OCI-LY7 (cell line): ENCODE data around the gene IGSF8. TPM values are rescaled to one million over a fixed set of nuclear protein-coding genes. Genes with fewer than 3 reads are reported as not detected.

Experiments
- BruUV-seq: library from RNA; stranded (reverse); fragments of 400-500 nt; replicated peaks from 2 replicates; lab custom pipeline; 2021; lab: Mats Ljungman, UMichigan
- CTCF ChIA-PET: fragments of 300-600 bp; sonication (Branson Sonifier 250); formaldehyde crosslinking; loops from one replicate; lab custom pipeline; 2022; ENCODE audit warnings: antibody characterized with exemption; ENCODE audit not compliant: unreplicated experiment; lab: Charles Lee
- POLR2A ChIA-PET: fragments of 300-600 bp; sonication (Branson Sonifier 250); formaldehyde crosslinking; loops from one replicate; lab custom pipeline; 2022; ENCODE audit warnings: antibody characterized with exemption; lab: Charles Lee
- DNase-seq: peaks from one replicate; pipeline ENCODE4 v3.0.0-alpha.2; 2015; ENCODE audit warnings: low spot score
- H2AFZ ChIP-seq: fragments of 200-600 bp; sonication (generic), shearing (Covaris generic); 2 replicates; pipeline ENCODE4 v1.6.1; 2014; ENCODE audit warnings: mild to moderate bottlenecking, antibody characterized with exemption, low read length, moderate library complexity
- H3K27ac ChIP-seq: fragments of 200-600 bp; sonication (generic); 2 replicates; pipeline ENCODE4 v1.5.1; 2014; ENCODE audit warnings: mixed run types, low read depth, mild to moderate bottlenecking, moderate library complexity, low read length, inconsistent platforms; ENCODE audit not compliant: poor library complexity, severe bottlenecking
- H3K36me3 ChIP-seq: fragments of 200-600 bp; sonication (generic); 2 replicates; pipeline ENCODE4 v1.6.1; 2014; ENCODE audit warnings: mild to moderate bottlenecking, antibody characterized with exemption, low read length, moderate library complexity, mixed read lengths; ENCODE audit not compliant: insufficient read depth
- H3K4me1 ChIP-seq: fragments of 200-600 bp; sonication (generic); 2 replicates; pipeline ENCODE4 v1.5.1; 2014; ENCODE audit warnings: mild to moderate bottlenecking, low read length; ENCODE audit not compliant: insufficient read depth, poor library complexity, severe bottlenecking
- H3K4me2 ChIP-seq: fragments of 200-600 bp; sonication (generic); 2 replicates; pipeline ENCODE4 v1.6.1; 2014; ENCODE audit warnings: mild to moderate bottlenecking, low read length
- H3K4me3 ChIP-seq: fragments of 200-600 bp; sonication (generic); 2 replicates; pipeline ENCODE4 v1.5.1; 2014; ENCODE audit warnings: mild to moderate bottlenecking, low read depth, low read length; ENCODE audit not compliant: poor library complexity, severe bottlenecking
- H3K79me2 ChIP-seq: fragments of 200-600 bp; sonication (generic); 2 replicates; pipeline ENCODE4 v1.6.1; 2016; ENCODE audit warnings: low read depth, mild to moderate bottlenecking, low read length, moderate library complexity, mixed read lengths; ENCODE audit not compliant: insufficient read depth
- H3K9me2 ChIP-seq: fragments of 200-600 bp; sonication (generic); 2 replicates; pipeline ENCODE4 v1.6.1; 2016; ENCODE audit warnings: mild to moderate bottlenecking, low read length, mixed read lengths; ENCODE audit not compliant: insufficient read depth
- H3K9me3 ChIP-seq: fragments of 200-600 bp; sonication (generic); 2 replicates; pipeline ENCODE4 v1.6.1; 2014; ENCODE audit warnings: mild to moderate bottlenecking, mixed run types, low read length, mixed read lengths
- H4K20me1 ChIP-seq: fragments of 200-600 bp; sonication (generic); 2 replicates; pipeline ENCODE4 v1.6.1; 2014; ENCODE audit warnings: mild to moderate bottlenecking, antibody characterized with exemption, low read length, moderate library complexity, mixed read lengths; ENCODE audit not compliant: insufficient read depth
- EZH2phosphoT487 ChIP-seq: fragments of 200-600 bp; sonication (generic); IDR thresholded peaks from 2 replicates; pipeline ENCODE4 v1.6.1; 2018; ENCODE audit warnings: low read depth, borderline replicate concordance, mild to moderate bottlenecking, mixed run types, antibody characterized with exemption, low read length, moderate library complexity, mixed read lengths
- intact Hi-C: fragments of 100-400 bp; cut with micrococcal nuclease; formaldehyde crosslinking; loops from one replicate; pipeline ENCODE4 v1.10.0; 2022; ENCODE audit not compliant: unreplicated experiment
- total RNA-seq, 2 experiments: library from RNA; depleted of rRNA in 1 of 2; stranded (reverse); fragments of >200 nt in 1 of 2; shearing (Covaris generic) in 1 of 2; gene quantifications; 2 replicates each; pipeline ENCODE4 v1.2.3, GENCODE V29; 2014 to 2022
- TF ChIP-seq, protein P1 (sequence below): fragments of 200-600 bp; sonication (generic); conservative IDR thresholded peaks from 2 replicates; pipeline ENCODE4 v1.5.1; 2014; ENCODE audit warnings: mild to moderate bottlenecking, antibody characterized with exemption, low read length, moderate library complexity, mixed read lengths

Gene IGSF8
- total RNA-seq, 2 experiments from 2014 or later: 18.7 to 28.7 TPM

- ChIA-PET POLR2A (interaction anchor here (0.7 to 1.3 kb wide), 3 partner anchors 15 to 1329 kb away, joined by 3 to 5 read pairs (median 3); no protein-coding TSS in a partner anchor), CTCF (interaction anchor here (0.9 to 1.7 kb wide), 3 partner anchors 14 to 265 kb away, joined by 3 to 6 read pairs (median 5); no protein-coding TSS in a partner anchor)
- Histone ChIP-seq H3K79me2 (no peaks in the 10 kb centered on the region), H3K4me3 (no peak within 1 kb of the TSS), H3K9me3 (no peaks in the 10 kb centered on the region), H4K20me1 (no peaks in the 10 kb centered on the region), H3K4me1 (no peaks in the 10 kb centered on the region), H3K36me3 (peaks cover 14% of the 10 kb centered on the region), H3K4me2 (no peak within 1 kb of the TSS), H2AFZ (no peak within 1 kb of the TSS), H3K27ac (no peak within 1 kb of the TSS), H3K9me2 (no peaks in the 10 kb centered on the region)
- TF ChIP-seq EZH2phosphoT487: no peak
- TF ChIP-seq, protein P1, sequence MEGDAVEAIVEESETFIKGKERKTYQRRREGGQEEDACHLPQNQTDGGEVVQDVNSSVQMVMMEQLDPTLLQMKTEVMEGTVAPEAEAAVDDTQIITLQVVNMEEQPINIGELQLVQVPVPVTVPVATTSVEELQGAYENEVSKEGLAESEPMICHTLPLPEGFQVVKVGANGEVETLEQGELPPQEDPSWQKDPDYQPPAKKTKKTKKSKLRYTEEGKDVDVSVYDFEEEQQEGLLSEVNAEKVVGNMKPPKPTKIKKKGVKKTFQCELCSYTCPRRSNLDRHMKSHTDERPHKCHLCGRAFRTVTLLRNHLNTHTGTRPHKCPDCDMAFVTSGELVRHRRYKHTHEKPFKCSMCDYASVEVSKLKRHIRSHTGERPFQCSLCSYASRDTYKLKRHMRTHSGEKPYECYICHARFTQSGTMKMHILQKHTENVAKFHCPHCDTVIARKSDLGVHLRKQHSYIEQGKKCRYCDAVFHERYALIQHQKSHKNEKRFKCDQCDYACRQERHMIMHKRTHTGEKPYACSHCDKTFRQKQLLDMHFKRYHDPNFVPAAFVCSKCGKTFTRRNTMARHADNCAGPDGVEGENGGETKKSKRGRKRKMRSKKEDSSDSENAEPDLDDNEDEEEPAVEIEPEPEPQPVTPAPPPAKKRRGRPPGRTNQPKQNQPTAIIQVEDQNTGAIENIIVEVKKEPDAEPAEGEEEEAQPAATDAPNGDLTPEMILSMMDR: no peak
- BruUV-seq: no TSS peak
- no peak for DNase-seq
- intact Hi-C loops: no loop called here
These were observed 17.0 kb downstream of the IGSF8 start, which contains the start of gene KCNJ9 for GRCh38 chr1:160081261-160081936. KCNJ9 (plus strand) TSS chr1:160081538; CDS start chr1:160084031, 2,493 bp downstream.

DNA sequence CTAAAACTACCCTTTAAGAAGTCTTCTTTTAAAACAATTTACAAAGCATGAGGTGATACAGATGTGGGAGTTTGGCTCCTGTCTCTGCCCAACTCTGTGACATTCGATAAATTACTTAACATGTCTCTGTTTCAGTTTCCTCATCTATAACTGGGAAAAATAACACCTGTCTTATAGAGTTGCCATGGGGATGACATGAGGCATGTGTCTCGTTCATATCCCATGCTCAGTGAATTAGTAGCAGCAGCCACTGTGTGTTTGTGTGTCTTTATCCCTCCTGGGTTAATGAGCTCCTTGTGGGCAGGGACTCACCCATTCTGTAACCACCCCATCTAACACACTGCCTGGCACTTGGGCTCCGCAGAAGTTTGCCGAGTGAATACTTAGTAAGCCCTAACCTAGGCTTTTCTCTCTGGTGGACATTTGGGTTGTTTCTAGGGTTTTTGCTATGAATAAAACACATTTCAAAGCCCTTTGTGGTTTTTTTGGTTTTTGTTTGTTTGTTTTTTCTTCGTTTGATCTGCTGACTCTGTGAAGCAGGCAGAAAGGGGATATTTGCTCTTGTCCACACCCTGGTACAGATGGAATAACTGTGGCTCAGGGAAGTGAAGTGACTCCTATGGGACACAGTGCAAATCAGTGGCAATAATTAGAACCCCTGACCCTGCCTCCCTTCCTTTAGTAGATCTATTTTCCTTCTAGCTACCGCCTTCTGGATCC, 17.9 kb downstream of the IGSF8 start:
- no peak for TF ChIP-seq EZH2phosphoT487
- TF ChIP-seq, protein P1: no peak
- BruUV-seq: TSS peak; percentile 41
- intact Hi-C loops: no loop called here
- no peak for DNase-seq
- Histone ChIP-seq H3K4me3 (no peak overlapping the region), H3K79me2 (no peaks in the 10 kb centered on the region), H2AFZ (no peak overlapping the region), H3K27ac (no peak overlapping the region), H3K4me2 (no peak overlapping the region), H3K9me2 (no peaks in the 10 kb centered on the region), H3K4me1 (no peaks in the 10 kb centered on the region), H4K20me1 (no peaks in the 10 kb centered on the region), H3K36me3 (peaks cover 14% of the 10 kb centered on the region), H3K9me3 (no peaks in the 10 kb centered on the region)
- POLR2A ChIA-PET: interaction anchor here (0.6 to 1.3 kb wide), 3 partner anchors 16 to 1330 kb away, joined by 3 to 5 read pairs (median 3); no protein-coding TSS in a partner anchor
- CTCF ChIA-PET: interaction anchor here (0.6 to 3.4 kb wide), 3 partner anchors 13 to 80 kb away, joined by 3 to 19 read pairs (median 6); no protein-coding TSS in a partner anchor
